BE2C (cell line): ENCODE results near the gene LRIT2.
A peak's percentile ranks its signal among the peaks of the same experiment; 100 is the strongest.

Experiments
- DNase-seq: peaks from one replicate; pipeline ENCODE4 v3.0.0-alpha.2; 2020
- H3K27me3 ChIP-seq: fragments of 250-450 bp; sonication (Bioruptor Pico); 2 replicates; pipeline ENCODE4 v1.5.1; 2020; ENCODE audit warnings: mild to moderate bottlenecking
- H3K36me3 ChIP-seq: fragments of 250-450 bp; sonication (Bioruptor Pico); 2 replicates; pipeline ENCODE4 v1.5.1; 2020; ENCODE audit warnings: mild to moderate bottlenecking
- H3K4me1 ChIP-seq: fragments of 250-450 bp; sonication (Bioruptor Pico); 2 replicates; pipeline ENCODE4 v1.5.1; 2020
- H3K4me3 ChIP-seq: 2 replicates; pipeline ENCODE4 v1.5.1; 2011; ENCODE audit warnings: low read depth, low read length
- H3K9me3 ChIP-seq: fragments of 250-450 bp; sonication (Bioruptor Pico); 2 replicates; pipeline ENCODE4 v1.5.1; 2020
- CTCF ChIP-seq: IDR thresholded peaks from 2 replicates; pipeline ENCODE4 v1.5.1; 2012; ENCODE audit warnings: mild to moderate bottlenecking, low read depth, low read length

The LRIT2 gene

DNA sequence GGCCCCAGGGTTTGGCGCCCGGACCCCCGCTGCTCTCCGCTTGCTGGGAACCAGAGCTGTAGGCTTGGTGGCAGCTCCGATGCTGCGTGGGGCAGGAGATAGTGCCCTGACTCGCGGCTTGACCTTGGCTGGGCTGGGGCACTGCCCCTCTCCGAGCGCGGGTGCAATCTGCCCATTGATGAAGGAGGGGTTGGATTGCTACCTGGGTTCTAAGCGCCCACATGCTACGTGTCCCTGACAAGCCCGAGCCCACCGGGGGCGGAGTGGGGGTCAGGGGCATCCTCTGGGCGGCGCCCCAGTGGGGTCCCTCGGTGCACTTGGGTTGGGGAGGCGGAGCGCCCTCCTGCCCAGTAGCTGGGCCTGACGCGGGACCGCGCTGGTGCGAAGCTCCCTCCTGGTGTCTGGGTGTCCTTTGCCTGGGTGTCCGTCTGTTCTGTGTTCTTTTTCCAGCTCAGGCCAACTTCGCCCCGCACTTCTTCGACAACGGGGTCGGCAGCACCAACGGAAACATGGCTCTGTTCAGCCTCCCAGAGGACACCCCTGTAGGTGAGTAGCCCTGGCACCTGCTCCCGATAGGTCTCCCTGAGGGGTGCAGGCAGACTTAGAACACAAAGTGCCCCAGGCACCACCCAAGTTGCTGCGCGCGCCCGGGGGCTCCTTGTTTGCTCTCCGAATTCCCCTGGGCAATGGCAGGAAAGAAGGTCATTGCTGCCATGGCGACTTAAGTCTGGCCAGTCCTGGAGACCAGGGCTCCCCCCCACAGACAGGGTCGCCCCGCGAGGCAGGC lies 30.1 kb downstream of the LRIT2 start:
- no peak for DNase-seq
- peak overlapping the region; percentile 43; the same call in 1 of the 2 replicates for H3K4me3 ChIP-seq
- TF ChIP-seq CTCF: no peak
- H3K36me3 ChIP-seq: no peaks in the 10 kb centered on the region
- H3K9me3 ChIP-seq: no peaks in the 10 kb centered on the region
- no peaks in the 10 kb centered on the region for H3K4me1 ChIP-seq
- H3K27me3 ChIP-seq: peaks cover 4% of the 10 kb centered on the region

DNA sequence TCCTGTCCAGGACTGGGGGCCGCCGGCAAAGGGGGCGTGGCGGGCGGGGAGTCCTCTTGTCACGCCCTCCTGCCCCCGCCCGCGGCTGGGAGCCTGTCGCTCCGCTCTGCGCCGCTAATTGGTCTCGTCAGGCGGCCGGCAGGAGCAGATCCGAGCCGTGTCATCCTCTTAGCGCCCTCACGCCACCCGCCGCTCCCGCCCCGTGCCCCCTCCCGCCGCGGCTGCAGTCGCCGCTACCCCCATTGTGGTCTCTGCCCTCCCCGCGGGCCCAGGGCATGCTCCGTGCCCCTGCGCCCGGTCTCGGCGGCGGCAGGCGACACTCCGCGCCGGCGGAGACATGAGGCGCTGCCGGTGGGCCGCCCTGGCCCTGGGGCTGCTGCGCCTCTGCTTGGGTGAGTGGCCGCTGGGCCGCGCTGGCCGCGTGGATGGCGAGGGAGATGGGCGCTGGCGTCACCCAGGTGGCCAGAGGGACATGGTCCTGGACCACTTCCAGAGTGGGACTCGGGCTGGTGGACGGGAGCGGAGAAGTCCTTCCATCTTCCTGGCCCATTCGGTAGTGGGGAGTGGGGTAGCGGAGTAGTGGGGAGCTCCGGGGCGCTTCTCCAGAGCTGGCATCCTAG lies 30.8 kb downstream of the LRIT2 start, which contains the start of gene CDHR1:
CDHR1 (plus strand) TSS at position 114 of the 620 bp plus-strand sequence; CDS start at position 338, 224 bp downstream.
- Histone ChIP-seq H3K9me3 (no peaks in the 10 kb centered on the region), H3K36me3 (no peaks in the 10 kb centered on the region), H3K27me3 (peaks cover 4% of the 10 kb centered on the region), H3K4me1 (no peaks in the 10 kb centered on the region), H3K4me3 (peak within 1 kb of the TSS; percentile 43)
- no peak for TF ChIP-seq CTCF
- DNase-seq: peak; percentile 55

GRCh38 chr10:84193846-84194423 lies 31.4 kb downstream of the LRIT2 start:
- H3K27me3 ChIP-seq: peaks cover 4% of the 10 kb centered on the region
- H3K36me3 ChIP-seq: no peaks in the 10 kb centered on the region
- H3K4me1 ChIP-seq: no peaks in the 10 kb centered on the region
- no peak for DNase-seq
- no peak for TF ChIP-seq CTCF
- peak overlapping the region; percentile 43 for H3K4me3 ChIP-seq
- H3K9me3 ChIP-seq: no peaks in the 10 kb centered on the region

DNA sequence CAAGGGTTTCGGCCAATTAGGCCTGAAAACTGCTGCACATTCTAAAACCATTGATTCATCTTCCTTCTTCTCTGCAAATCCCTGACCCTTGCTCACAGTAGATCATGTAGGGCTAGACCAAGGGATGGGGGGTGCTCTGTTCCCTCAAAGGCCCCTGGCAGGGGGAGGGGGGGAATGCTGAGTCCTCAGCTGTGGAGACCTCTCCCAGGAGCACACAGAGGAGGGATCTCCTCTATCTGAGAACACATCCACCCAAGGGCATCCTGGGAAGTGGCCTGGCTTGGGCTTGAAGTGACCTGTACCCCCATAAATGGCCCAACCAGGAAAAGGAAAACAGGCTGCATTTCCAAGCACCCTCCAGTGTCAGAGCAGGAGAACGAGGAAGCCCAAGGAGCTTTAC lies 32.0 kb downstream of the LRIT2 start:
- TF ChIP-seq CTCF: no peak
- DNase-seq: no peak
- Histone ChIP-seq H3K9me3 (no peaks in the 10 kb centered on the region), H3K4me3 (no peak overlapping the region), H3K36me3 (no peaks in the 10 kb centered on the region), H3K27me3 (peaks cover 4% of the 10 kb centered on the region), H3K4me1 (no peaks in the 10 kb centered on the region)

DNA sequence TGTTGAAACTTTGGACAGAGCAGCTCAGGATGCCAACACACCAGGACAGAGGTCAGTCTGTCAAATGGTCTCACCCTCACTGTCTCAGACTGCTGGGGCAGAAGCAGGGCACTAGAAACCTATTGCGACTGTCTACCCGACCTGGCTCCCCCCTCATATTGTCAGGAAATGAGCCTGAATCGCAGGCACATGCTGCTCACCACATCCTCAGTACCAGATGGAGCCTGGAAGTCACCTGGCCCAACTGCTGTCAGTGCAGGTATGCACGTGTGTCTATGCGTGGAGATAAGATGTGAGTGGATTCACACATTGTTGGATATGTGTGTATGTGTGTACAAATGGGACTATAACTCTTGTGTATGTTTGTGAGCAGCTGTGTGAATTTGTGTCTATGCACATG lies 34.2 kb downstream of the LRIT2 start:
- Histone ChIP-seq H3K36me3 (no peaks in the 10 kb centered on the region), H3K27me3 (peaks cover 4% of the 10 kb centered on the region), H3K4me1 (no peaks in the 10 kb centered on the region), H3K4me3 (no peak overlapping the region), H3K9me3 (no peaks in the 10 kb centered on the region)
- no peak for DNase-seq
- TF ChIP-seq CTCF: no peak

- peaks cover 4% of the 10 kb centered on the region for H3K27me3 ChIP-seq
- H3K4me3 ChIP-seq: no peak overlapping the region
- H3K4me1 ChIP-seq: no peaks in the 10 kb centered on the region
- TF ChIP-seq CTCF: no peak
- H3K36me3 ChIP-seq: no peaks in the 10 kb centered on the region
- DNase-seq: no peak
- H3K9me3 ChIP-seq: no peaks in the 10 kb centered on the region
Observed at GRCh38 chr10:84190621-84191020, 34.7 kb downstream of the LRIT2 start.
